ENCODE data around the gene SMYD1. TPM values are rescaled to one million over a fixed set of nuclear protein-coding genes. Genes with fewer than 3 reads are reported as not detected.

SMYD1 gene
- total RNA-seq, 1 experiment from 2014 or later: not detected

DNA sequence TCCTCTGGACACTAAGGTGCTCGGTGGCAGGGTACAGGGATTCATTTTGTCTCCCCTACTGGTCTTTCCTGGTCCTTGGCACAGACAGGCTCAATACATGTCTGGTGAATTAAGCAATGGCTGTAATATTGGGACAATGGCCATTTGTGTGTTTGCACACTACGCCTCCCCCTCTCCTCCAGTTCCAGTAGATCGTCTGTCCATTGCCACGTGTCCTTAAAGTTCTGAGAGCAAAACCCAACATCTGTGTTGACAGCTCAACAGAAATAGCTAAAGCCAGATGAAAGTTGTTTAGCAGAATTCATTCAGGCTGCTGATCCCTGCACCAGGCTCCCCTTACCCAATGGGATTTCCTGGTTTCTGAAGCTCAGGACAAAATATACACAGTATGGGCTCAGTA, 69.2 kb downstream of the SMYD1 start:
- TF ChIP-seq, protein P1, sequence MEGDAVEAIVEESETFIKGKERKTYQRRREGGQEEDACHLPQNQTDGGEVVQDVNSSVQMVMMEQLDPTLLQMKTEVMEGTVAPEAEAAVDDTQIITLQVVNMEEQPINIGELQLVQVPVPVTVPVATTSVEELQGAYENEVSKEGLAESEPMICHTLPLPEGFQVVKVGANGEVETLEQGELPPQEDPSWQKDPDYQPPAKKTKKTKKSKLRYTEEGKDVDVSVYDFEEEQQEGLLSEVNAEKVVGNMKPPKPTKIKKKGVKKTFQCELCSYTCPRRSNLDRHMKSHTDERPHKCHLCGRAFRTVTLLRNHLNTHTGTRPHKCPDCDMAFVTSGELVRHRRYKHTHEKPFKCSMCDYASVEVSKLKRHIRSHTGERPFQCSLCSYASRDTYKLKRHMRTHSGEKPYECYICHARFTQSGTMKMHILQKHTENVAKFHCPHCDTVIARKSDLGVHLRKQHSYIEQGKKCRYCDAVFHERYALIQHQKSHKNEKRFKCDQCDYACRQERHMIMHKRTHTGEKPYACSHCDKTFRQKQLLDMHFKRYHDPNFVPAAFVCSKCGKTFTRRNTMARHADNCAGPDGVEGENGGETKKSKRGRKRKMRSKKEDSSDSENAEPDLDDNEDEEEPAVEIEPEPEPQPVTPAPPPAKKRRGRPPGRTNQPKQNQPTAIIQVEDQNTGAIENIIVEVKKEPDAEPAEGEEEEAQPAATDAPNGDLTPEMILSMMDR (IDR thresholded peaks at IDR 0.05; ENCODE audit: unreplicated experiment): no peak
- Mint-ChIP-seq H3K9me3 (ENCODE audit: low read depth, unreplicated experiment) (peaks cover 4% of the 10 kb centered on the region), H3K4me3 (ENCODE audit: low read depth, unreplicated experiment) (no peak overlapping the region), H3K36me3 (ENCODE audit: insufficient read depth, unreplicated experiment) (no peaks in the 10 kb centered on the region), H3K4me1 (ENCODE audit: low read depth, unreplicated experiment) (no peaks in the 10 kb centered on the region), H3K27me3 (ENCODE audit: unreplicated experiment) (peaks cover 52% of the 10 kb centered on the region), H3K27ac (ENCODE audit: unreplicated experiment) (no peak overlapping the region)
- no TSS peak for BruUV-seq (replicated peaks)
- CTCF ChIA-PET: no interaction called here
- intact Hi-C loops (cut with micrococcal nuclease; ENCODE audit: unreplicated experiment): no loop called here
- DNase-seq: no peak

DNA sequence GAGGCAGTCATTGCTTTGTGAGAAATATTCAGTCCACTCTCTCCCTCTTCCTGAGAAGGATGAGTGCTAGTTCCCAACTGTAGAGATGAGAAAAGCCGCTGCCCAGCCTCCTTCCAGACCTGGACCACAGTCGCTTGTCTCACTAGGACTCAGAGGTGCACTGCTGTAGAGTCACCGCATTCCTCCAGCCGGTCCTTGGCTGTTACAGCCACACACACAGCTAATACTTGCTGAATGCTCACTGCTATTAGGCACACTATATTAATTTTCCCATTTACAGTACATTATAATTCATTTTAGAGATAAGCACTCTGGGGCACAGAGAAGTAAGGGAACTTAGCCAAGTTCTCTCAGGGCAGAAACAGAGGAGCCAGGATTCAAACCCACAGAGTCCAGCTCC, 70.2 kb downstream of the SMYD1 start:
- TF ChIP-seq, protein P1 (IDR thresholded peaks at IDR 0.05; ENCODE audit: unreplicated experiment): no peak
- no TSS peak for BruUV-seq (replicated peaks)
- intact Hi-C loops (cut with micrococcal nuclease; ENCODE audit: unreplicated experiment): no loop called here
- CTCF ChIA-PET: no interaction called here
- peaks cover 4% of the 10 kb centered on the region for H3K9me3 Mint-ChIP-seq (ENCODE audit: low read depth, unreplicated experiment)
- H3K27me3 Mint-ChIP-seq (ENCODE audit: unreplicated experiment): peaks cover 61% of the 10 kb centered on the region
- no peaks in the 10 kb centered on the region for H3K36me3 Mint-ChIP-seq (ENCODE audit: insufficient read depth, unreplicated experiment)
- H3K4me1 Mint-ChIP-seq (ENCODE audit: low read depth, unreplicated experiment): no peaks in the 10 kb centered on the region
- no peak overlapping the region for H3K27ac Mint-ChIP-seq (ENCODE audit: unreplicated experiment)
- DNase-seq: no peak
- no peak overlapping the region for H3K4me3 Mint-ChIP-seq (ENCODE audit: low read depth, unreplicated experiment)

DNA sequence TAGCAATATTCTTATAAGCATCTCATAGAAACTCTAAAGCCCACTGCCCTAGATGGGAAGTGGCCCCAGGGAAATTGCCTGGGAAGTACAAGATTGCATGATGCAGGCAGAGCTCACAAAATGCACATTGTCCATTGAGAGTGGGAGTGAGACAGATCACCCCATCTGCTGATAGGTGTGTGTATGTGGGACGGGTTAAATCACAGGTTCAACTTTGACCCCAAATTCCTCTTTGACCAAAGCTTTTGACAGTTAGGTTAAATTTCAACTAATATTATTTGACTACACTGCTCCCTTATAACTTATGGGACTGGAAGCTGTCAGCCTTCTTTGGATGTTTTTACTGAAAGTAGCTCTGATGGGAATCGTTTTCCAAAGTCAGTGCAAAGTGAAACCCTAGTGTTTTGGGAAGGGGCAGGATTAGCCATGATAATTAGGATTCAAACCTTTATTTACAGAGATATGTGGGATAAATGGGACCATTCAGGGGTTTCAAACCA, 71.6 kb downstream of the SMYD1 start:
- no peak for DNase-seq
- Mint-ChIP-seq H3K27ac (ENCODE audit: unreplicated experiment) (no peak overlapping the region), H3K9me3 (ENCODE audit: low read depth, unreplicated experiment) (peaks cover 4% of the 10 kb centered on the region), H3K4me3 (ENCODE audit: low read depth, unreplicated experiment) (no peak overlapping the region), H3K36me3 (ENCODE audit: insufficient read depth, unreplicated experiment) (no peaks in the 10 kb centered on the region), H3K27me3 (ENCODE audit: unreplicated experiment) (peaks cover 72% of the 10 kb centered on the region), H3K4me1 (ENCODE audit: low read depth, unreplicated experiment) (no peaks in the 10 kb centered on the region)
- BruUV-seq (replicated peaks): no TSS peak
- TF ChIP-seq, protein P1 (IDR thresholded peaks at IDR 0.05; ENCODE audit: unreplicated experiment): no peak
- intact Hi-C loops (cut with micrococcal nuclease; ENCODE audit: unreplicated experiment): no loop called here
- CTCF ChIA-PET: no interaction called here

DNA sequence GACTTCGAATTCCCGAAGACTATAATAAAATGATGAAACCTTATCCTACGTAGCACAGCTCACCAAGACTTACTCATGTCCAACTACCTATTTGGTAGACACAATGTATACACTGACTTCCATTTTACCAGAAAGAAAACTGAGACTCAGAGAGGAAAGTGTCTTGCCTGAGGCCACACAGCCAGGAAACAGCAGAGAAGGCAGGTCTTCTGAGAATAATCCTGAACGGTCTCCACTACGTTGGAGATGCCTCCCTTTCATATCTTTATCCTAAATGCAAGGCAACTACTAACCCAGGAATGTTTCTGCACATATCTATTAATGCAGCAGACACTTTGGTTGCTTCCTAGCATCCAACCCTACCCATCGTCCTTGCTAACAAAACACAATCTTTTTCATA, 72.2 kb downstream of the SMYD1 start:
- Mint-ChIP-seq H3K27ac (ENCODE audit: unreplicated experiment) (no peak overlapping the region), H3K4me3 (ENCODE audit: low read depth, unreplicated experiment) (no peak overlapping the region), H3K36me3 (ENCODE audit: insufficient read depth, unreplicated experiment) (no peaks in the 10 kb centered on the region), H3K4me1 (ENCODE audit: low read depth, unreplicated experiment) (no peaks in the 10 kb centered on the region), H3K27me3 (ENCODE audit: unreplicated experiment) (peaks cover 72% of the 10 kb centered on the region), H3K9me3 (ENCODE audit: low read depth, unreplicated experiment) (peaks cover 4% of the 10 kb centered on the region)
- BruUV-seq (replicated peaks): no TSS peak
- no peak for DNase-seq
- TF ChIP-seq, protein P1 (IDR thresholded peaks at IDR 0.05; ENCODE audit: unreplicated experiment): no peak
- CTCF ChIA-PET: no interaction called here
- intact Hi-C loops (cut with micrococcal nuclease; ENCODE audit: unreplicated experiment): no loop called here
